ENCODE results near the gene SELENON. TPM values are rescaled to one million over a fixed set of nuclear protein-coding genes. Genes with fewer than 3 reads are reported as not detected.

The SELENON gene
- total RNA-seq, 1 donor from 2014 or later = 64.1 TPM

DNA sequence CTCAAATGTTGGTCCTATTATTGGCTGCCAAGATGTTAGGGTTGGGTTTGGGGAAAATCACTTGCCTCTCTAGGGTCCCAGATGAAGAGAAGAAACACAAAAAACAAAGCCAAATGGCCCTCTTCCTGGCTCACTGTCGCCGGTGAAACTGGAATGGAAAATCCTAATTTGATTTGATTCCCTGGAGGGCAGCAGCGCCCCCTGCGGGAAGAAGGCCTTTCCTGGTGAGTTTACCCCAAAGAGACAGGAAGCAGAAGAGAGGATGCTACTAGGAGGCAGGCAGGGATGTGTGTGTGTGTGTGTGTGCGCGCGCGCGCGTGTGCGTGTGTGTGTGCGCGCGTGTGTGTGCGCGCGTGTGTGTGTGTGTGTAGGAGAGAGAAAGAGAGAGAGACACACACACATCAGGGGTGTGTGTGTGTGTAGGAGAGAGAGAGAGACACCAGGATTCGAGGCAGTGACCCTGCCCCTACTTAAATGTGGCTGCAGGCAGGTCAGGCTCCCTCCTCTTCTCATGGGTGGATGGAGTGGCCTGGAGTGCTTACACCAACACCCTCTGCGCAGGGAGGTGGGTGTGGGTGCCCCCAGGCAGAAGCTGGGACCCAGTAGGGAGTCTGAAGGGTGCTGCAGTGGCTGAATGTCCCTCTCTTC lies 3.1 kb upstream of the SELENON start:
- no peaks in the 10 kb centered on the region for H4K20me1 ChIP-seq (ENCODE audit: insufficient read depth, low read length)
- H2AFZ ChIP-seq (ENCODE audit: low read depth, low read length) = no peak overlapping the region
- FAIRE-seq = peak; percentile 69
- H3K27me3 ChIP-seq (ENCODE audit: insufficient read depth, low read length) = no peaks in the 10 kb centered on the region
- peak; percentile 46 for DNase-seq (ENCODE audit: low read depth)
- Mint-ChIP-seq H3K4me3 (ENCODE audit: unreplicated experiment) (peak overlapping the region; percentile 2), H3K27ac (ENCODE audit: unreplicated experiment) (no peak overlapping the region), H3K36me3 (ENCODE audit: low read depth, unreplicated experiment) (peaks cover 5% of the 10 kb centered on the region), H3K4me1 (ENCODE audit: low read depth, unreplicated experiment) (peaks cover 15% of the 10 kb centered on the region), H3K27me3 (ENCODE audit: low read depth, unreplicated experiment) (peaks cover 15% of the 10 kb centered on the region), H3K9me3 (ENCODE audit: unreplicated experiment) (peaks cover 1% of the 10 kb centered on the region)
- no peak overlapping the region for H3K4me3 ChIP-seq (ENCODE audit: insufficient read depth, low read depth, low read length)
- no peak overlapping the region for H3K4me2 ChIP-seq (ENCODE audit: low read length)
- H3K9me3 ChIP-seq (ENCODE audit: insufficient read depth, low read depth, low read length) = no peaks in the 10 kb centered on the region
- no peak overlapping the region for H3K9ac ChIP-seq (ENCODE audit: low read length)
- peaks cover 13% of the 10 kb centered on the region for H3K79me2 ChIP-seq (ENCODE audit: insufficient read depth, low read length)
- peaks cover 4% of the 10 kb centered on the region for H3K4me1 ChIP-seq (ENCODE audit: insufficient read depth, low read length)
- H3K36me3 ChIP-seq (ENCODE audit: insufficient read depth, low read length) = no peaks in the 10 kb centered on the region
- no peak overlapping the region for H3K27ac ChIP-seq (ENCODE audit: low read depth, low read length)
- no peak for TF ChIP-seq EZH2 (IDR thresholded peaks at IDR 0.05; ENCODE audit: insufficient read depth, low read length)
- TF ChIP-seq, protein P1, sequence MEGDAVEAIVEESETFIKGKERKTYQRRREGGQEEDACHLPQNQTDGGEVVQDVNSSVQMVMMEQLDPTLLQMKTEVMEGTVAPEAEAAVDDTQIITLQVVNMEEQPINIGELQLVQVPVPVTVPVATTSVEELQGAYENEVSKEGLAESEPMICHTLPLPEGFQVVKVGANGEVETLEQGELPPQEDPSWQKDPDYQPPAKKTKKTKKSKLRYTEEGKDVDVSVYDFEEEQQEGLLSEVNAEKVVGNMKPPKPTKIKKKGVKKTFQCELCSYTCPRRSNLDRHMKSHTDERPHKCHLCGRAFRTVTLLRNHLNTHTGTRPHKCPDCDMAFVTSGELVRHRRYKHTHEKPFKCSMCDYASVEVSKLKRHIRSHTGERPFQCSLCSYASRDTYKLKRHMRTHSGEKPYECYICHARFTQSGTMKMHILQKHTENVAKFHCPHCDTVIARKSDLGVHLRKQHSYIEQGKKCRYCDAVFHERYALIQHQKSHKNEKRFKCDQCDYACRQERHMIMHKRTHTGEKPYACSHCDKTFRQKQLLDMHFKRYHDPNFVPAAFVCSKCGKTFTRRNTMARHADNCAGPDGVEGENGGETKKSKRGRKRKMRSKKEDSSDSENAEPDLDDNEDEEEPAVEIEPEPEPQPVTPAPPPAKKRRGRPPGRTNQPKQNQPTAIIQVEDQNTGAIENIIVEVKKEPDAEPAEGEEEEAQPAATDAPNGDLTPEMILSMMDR (IDR thresholded peaks at IDR 0.05; ENCODE audit: insufficient read depth, low read depth, low read length) = peak; percentile 69

DNA sequence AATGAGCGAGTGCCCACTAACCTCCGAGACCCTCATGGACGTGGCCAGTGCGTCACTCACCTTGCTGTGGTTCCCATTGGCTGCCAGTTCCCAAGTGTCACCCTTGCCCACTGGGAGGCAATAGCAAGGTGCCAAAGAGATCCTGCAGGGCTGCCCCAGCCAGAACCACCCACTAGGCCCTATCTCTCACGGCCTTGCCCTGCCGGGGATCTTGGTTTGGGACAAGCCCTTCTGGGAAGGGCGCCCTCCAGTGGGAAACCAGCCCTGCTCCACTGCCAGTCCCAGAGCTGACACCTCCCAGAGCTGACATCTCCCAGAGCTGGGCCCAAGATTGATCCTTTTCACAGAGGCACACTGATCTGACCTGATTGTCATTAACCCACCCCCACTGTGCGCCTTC lies 2.1 kb upstream of the SELENON start:
- Mint-ChIP-seq H3K27me3 (ENCODE audit: low read depth, unreplicated experiment) (peaks cover 11% of the 10 kb centered on the region), H3K4me1 (ENCODE audit: low read depth, unreplicated experiment) (peaks cover 15% of the 10 kb centered on the region), H3K9me3 (ENCODE audit: unreplicated experiment) (peaks cover 1% of the 10 kb centered on the region), H3K4me3 (ENCODE audit: unreplicated experiment) (no peak overlapping the region), H3K36me3 (ENCODE audit: low read depth, unreplicated experiment) (peaks cover 5% of the 10 kb centered on the region), H3K27ac (ENCODE audit: unreplicated experiment) (no peak overlapping the region)
- DNase-seq (ENCODE audit: low read depth) (no peak), FAIRE-seq (no peak)
- TF ChIP-seq, protein P1 (IDR thresholded peaks at IDR 0.05; ENCODE audit: insufficient read depth, low read depth, low read length) = peak; percentile 16
- TF ChIP-seq EZH2 (IDR thresholded peaks at IDR 0.05; ENCODE audit: insufficient read depth, low read length) = no peak
- H4K20me1 ChIP-seq (ENCODE audit: insufficient read depth, low read length) = peaks cover 2% of the 10 kb centered on the region
- H3K27ac ChIP-seq (ENCODE audit: low read depth, low read length) = no peak overlapping the region
- no peaks in the 10 kb centered on the region for H3K9me3 ChIP-seq (ENCODE audit: insufficient read depth, low read depth, low read length)
- no peaks in the 10 kb centered on the region for H3K36me3 ChIP-seq (ENCODE audit: insufficient read depth, low read length)
- no peak overlapping the region for H3K4me3 ChIP-seq (ENCODE audit: insufficient read depth, low read depth, low read length)
- H3K4me2 ChIP-seq (ENCODE audit: low read length) = no peak overlapping the region
- no peaks in the 10 kb centered on the region for H3K27me3 ChIP-seq (ENCODE audit: insufficient read depth, low read length)
- H3K9ac ChIP-seq (ENCODE audit: low read length) = no peak overlapping the region
- peaks cover 15% of the 10 kb centered on the region for H3K79me2 ChIP-seq (ENCODE audit: insufficient read depth, low read length)
- H3K4me1 ChIP-seq (ENCODE audit: insufficient read depth, low read length) = peaks cover 4% of the 10 kb centered on the region
- no peak overlapping the region for H2AFZ ChIP-seq (ENCODE audit: low read depth, low read length)

DNA sequence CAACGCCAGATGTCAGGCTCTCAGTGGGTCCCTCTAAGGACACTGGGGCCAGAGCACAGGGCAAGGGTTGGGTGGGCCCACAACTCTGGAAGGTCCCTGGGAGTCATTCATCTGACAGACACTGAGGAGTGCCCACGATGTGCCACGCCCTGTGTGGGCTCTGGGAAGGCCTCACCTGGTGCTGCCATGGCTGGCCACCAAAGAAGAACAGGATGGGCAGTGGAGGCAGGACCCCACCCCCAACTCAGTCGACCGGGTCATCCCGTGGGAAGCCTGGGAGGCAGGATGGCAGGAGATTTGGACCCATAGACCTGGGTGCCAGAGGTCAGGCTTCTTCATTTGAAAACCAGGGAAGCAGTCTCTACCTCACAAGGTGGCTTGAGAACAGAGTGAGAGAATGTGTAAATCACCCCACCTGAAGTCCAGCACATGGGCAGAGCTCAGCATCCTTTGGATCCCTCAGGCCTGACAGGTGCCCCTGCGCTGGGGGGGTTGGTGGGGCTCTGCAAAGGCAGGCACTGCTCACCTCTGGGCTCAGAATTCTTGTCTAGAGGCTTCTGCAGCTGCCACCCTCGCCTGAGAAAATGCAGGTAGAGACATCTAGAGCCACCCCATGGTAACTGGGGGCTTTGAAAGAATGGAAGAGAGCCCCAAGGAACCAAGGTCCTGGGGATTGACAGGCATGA lies 1.2 kb upstream of the SELENON start:
- Mint-ChIP-seq H3K36me3 (ENCODE audit: low read depth, unreplicated experiment) (peaks cover 5% of the 10 kb centered on the region), H3K27ac (ENCODE audit: unreplicated experiment) (no peak overlapping the region), H3K9me3 (ENCODE audit: unreplicated experiment) (peaks cover 1% of the 10 kb centered on the region), H3K4me3 (ENCODE audit: unreplicated experiment) (peak overlapping the region; percentile 40), H3K27me3 (ENCODE audit: low read depth, unreplicated experiment) (peaks cover 8% of the 10 kb centered on the region), H3K4me1 (ENCODE audit: low read depth, unreplicated experiment) (peaks cover 15% of the 10 kb centered on the region)
- H3K27me3 ChIP-seq (ENCODE audit: insufficient read depth, low read length) = no peaks in the 10 kb centered on the region
- H3K4me3 ChIP-seq (ENCODE audit: insufficient read depth, low read depth, low read length) = no peak overlapping the region
- H3K79me2 ChIP-seq (ENCODE audit: insufficient read depth, low read length) = peaks cover 15% of the 10 kb centered on the region
- no peaks in the 10 kb centered on the region for H3K36me3 ChIP-seq (ENCODE audit: insufficient read depth, low read length)
- H3K9ac ChIP-seq (ENCODE audit: low read length) = no peak overlapping the region
- H3K9me3 ChIP-seq (ENCODE audit: insufficient read depth, low read depth, low read length) = no peaks in the 10 kb centered on the region
- H4K20me1 ChIP-seq (ENCODE audit: insufficient read depth, low read length) = peaks cover 5% of the 10 kb centered on the region
- no peak overlapping the region for H2AFZ ChIP-seq (ENCODE audit: low read depth, low read length)
- no peak for DNase-seq (ENCODE audit: low read depth)
- H3K27ac ChIP-seq (ENCODE audit: low read depth, low read length) = no peak overlapping the region
- no peak for FAIRE-seq
- peaks cover 4% of the 10 kb centered on the region for H3K4me1 ChIP-seq (ENCODE audit: insufficient read depth, low read length)
- H3K4me2 ChIP-seq (ENCODE audit: low read length) = no peak overlapping the region
- TF ChIP-seq, protein P1 (IDR thresholded peaks at IDR 0.05; ENCODE audit: insufficient read depth, low read depth, low read length) = no peak
- no peak for TF ChIP-seq EZH2 (IDR thresholded peaks at IDR 0.05; ENCODE audit: insufficient read depth, low read length)
